Measurements from ENCODE around the gene ADORA1.

The ADORA1 gene

GRCh38 chr1:203175827-203176241 lies 48.3 kb downstream of the ADORA1 start:
- no peak for DNase-seq

- no peak for DNase-seq
Measured at GRCh38 chr1:203176273-203177035, 48.9 kb downstream of the ADORA1 start.

- DNase-seq, result no peak
Measured at GRCh38 chr1:203177036-203177405, 49.5 kb downstream of the ADORA1 start.

GRCh38 chr1:203177470-203178039 lies 50.0 kb downstream of the ADORA1 start:
- DNase-seq, result no peak

- DNase-seq, result no peak
Measured at GRCh38 chr1:203178083-203178482, 50.6 kb downstream of the ADORA1 start.

GRCh38 chr1:203178821-203179666 lies 51.5 kb downstream of the ADORA1 start:
- no peak for DNase-seq

- DNase-seq, result no peak
Measured at GRCh38 chr1:203179667-203180005, 52.1 kb downstream of the ADORA1 start.

GRCh38 chr1:203180611-203181330 lies 53.2 kb downstream of the ADORA1 start:
- no peak for DNase-seq

GRCh38 chr1:203181586-203182386 lies 54.3 kb downstream of the ADORA1 start:
- no peak for DNase-seq

GRCh38 chr1:203182387-203182953 lies 54.9 kb downstream of the ADORA1 start:
- DNase-seq, result no peak

- no peak for DNase-seq
Measured at GRCh38 chr1:203183828-203184227, 56.3 kb downstream of the ADORA1 start.

- DNase-seq, result no peak
Measured at GRCh38 chr1:203184467-203184866, 56.9 kb downstream of the ADORA1 start.

- DNase-seq, result no peak
Measured at GRCh38 chr1:203185061-203185461, 57.5 kb downstream of the ADORA1 start.

- no peak for DNase-seq
Measured at GRCh38 chr1:203185585-203185984, 58.1 kb downstream of the ADORA1 start.

- DNase-seq, result no peak
Measured at GRCh38 chr1:203186091-203186445, 58.5 kb downstream of the ADORA1 start.

- no peak for DNase-seq
Measured at GRCh38 chr1:203186446-203187303, 59.1 kb downstream of the ADORA1 start, which contains the start of gene CHI3L1. CHI3L1 (minus strand) TSS chr1:203186704; CDS start chr1:203186623, 81 bp downstream.

- no peak for DNase-seq
Measured at GRCh38 chr1:203187304-203187685, 59.8 kb downstream of the ADORA1 start.

GRCh38 chr1:203187689-203188264 lies 60.3 kb downstream of the ADORA1 start:
- DNase-seq, result no peak

GRCh38 chr1:203188686-203189232 lies 61.2 kb downstream of the ADORA1 start:
- DNase-seq, result no peak

GRCh38 chr1:203189951-203190352 lies 62.4 kb downstream of the ADORA1 start:
- DNase-seq, result no peak

All from activated CD4-positive, alpha-beta T cell treated with anti-CD3 and anti-CD28 coated beads, Interleukin-2, amount 50 U/mL, for 4 hours (primary cell).